ENCODE data around the gene FRMD5. TPM values are rescaled to one million over a fixed set of nuclear protein-coding genes. Genes with fewer than 3 reads are reported as not detected.

The FRMD5 gene
- total and polyA plus RNA-seq, 2 donors from 2014 or later: 0.32 to 0.41 TPM

DNA sequence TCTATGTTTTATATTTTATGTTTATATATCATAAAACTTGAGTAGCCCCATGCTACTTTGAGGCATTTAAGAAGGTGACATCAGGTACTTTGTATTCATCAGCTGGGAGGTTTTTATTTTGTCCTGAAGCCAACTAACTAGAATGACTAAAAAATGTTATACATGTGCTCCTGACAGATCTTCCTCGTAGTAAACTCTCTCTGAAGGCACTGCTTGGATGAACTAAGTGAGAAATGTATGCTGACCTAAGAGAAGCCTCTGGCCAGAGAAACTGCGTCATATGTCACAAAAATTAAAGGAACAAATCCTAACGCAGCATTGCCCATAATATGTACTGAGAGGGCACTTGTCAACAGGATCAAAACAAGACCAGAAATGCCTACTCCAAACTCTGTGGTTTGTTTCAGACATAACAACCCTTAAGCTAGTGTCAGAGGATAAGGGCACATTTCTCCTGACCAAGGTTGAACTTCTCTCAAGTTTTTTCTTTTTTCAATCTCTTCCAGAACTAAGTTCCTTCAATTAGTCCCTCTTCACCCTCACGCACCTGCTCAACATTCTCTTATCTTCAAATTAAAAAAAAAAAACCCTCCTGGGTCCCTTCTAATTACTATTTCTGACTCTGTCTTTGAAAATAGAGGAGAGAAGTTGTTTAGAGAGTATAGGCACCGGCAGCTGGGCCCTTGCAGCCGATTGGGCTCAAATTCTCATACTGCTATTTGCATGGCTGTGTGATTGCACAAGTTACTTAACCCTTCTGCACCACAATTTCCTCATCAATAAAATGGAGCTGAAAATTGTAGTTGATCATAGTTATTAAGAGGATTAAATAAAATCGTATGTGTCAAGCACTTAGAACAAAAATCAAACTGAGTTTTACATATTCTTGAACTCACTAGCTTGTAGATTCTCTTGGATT lies 159.0 kb downstream of the FRMD5 start:
- intact Hi-C loops (cut with DNase I): no loop called here

DNA sequence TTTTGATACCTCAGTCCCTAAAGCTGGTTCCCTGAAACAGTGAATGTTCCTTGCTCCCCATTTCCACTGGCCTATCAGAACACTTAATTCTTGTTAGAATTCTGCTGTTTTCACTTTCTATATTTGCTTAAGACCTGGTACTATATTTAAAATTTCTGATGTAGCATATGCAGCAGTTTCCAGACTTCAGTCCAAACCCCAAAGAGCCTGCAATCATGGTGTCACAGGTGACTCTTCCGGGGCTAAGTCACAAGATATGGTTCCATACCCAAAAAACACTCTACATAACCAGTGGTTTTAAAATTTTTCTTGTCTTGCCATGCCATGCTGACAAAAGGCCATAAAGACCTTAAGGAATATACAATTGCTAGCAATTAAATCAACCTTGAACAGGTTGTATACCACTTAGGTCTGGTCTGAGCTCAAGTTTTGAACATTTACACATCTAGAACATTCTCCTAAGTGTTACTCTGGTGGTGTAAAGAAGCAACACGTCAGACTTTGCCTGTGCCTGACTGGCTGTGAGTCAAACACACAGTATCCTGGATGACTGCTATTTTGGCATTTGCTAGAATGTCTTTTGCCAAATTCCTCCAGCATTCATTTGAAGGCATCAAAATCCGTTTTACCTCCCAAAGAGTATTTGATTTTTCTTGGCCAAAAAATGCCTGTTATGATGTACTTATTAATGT lies 160.0 kb downstream of the FRMD5 start:
- TF ChIP-seq, protein P1, sequence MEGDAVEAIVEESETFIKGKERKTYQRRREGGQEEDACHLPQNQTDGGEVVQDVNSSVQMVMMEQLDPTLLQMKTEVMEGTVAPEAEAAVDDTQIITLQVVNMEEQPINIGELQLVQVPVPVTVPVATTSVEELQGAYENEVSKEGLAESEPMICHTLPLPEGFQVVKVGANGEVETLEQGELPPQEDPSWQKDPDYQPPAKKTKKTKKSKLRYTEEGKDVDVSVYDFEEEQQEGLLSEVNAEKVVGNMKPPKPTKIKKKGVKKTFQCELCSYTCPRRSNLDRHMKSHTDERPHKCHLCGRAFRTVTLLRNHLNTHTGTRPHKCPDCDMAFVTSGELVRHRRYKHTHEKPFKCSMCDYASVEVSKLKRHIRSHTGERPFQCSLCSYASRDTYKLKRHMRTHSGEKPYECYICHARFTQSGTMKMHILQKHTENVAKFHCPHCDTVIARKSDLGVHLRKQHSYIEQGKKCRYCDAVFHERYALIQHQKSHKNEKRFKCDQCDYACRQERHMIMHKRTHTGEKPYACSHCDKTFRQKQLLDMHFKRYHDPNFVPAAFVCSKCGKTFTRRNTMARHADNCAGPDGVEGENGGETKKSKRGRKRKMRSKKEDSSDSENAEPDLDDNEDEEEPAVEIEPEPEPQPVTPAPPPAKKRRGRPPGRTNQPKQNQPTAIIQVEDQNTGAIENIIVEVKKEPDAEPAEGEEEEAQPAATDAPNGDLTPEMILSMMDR (IDR thresholded peaks at IDR 0.05; ENCODE audit: borderline replicate concordance, extremely low read depth, insufficient read depth): no peak
- FAIRE-seq: no peak
- no peak for DNase-seq
- Histone ChIP-seq H3K9ac (ENCODE audit: low read length in 3 of 3) (no peak overlapping the region), H3K36me3 (ENCODE audit: control insufficient read depth in 2 of 3, insufficient read depth in 3 of 3, low read length in 3 of 3) (no peaks in the 10 kb centered on the region), H3K27ac (ENCODE audit: low read depth in 2 of 2, low read length in 2 of 2) (no peak overlapping the region), H3K9me3 (ENCODE audit: control insufficient read depth in 2 of 3, insufficient read depth in 1 of 3, low read length in 3 of 3) (no peaks in the 10 kb centered on the region), H3K4me3 (ENCODE audit: low read length in 3 of 3) (no peak overlapping the region), H3K27me3 (ENCODE audit: control insufficient read depth, insufficient read depth, low read length) (no peaks in the 10 kb centered on the region), H3K4me1 (ENCODE audit: control insufficient read depth in 2 of 3, insufficient read depth in 2 of 3, low read depth in 1 of 3, low read length in 3 of 3) (peaks cover 0 to 2% (median 0%) of the 10 kb centered on the region in 3 donors)
- intact Hi-C loops (cut with DNase I): no loop called here

More for the DNA sequence above, 159.0 kb downstream of the FRMD5 start:
- Histone ChIP-seq H3K27ac (ENCODE audit: low read depth in 2 of 2, low read length in 2 of 2) (no peak overlapping the region), H3K9me3 (ENCODE audit: control insufficient read depth in 2 of 3, insufficient read depth in 1 of 3, low read length in 3 of 3) (no peaks in the 10 kb centered on the region), H3K36me3 (ENCODE audit: control insufficient read depth in 2 of 3, insufficient read depth in 3 of 3, low read length in 3 of 3) (no peaks in the 10 kb centered on the region), H3K9ac (ENCODE audit: low read length in 3 of 3) (no peak overlapping the region), H3K4me1 (ENCODE audit: control insufficient read depth in 2 of 3, insufficient read depth in 2 of 3, low read depth in 1 of 3, low read length in 3 of 3) (peaks cover 0 to 2% (median 0%) of the 10 kb centered on the region in 3 donors), H3K27me3 (ENCODE audit: control insufficient read depth, insufficient read depth, low read length) (no peaks in the 10 kb centered on the region), H3K4me3 (ENCODE audit: low read length in 3 of 3) (no peak overlapping the region)
- DNase-seq (no peak), FAIRE-seq (no peak)
- TF ChIP-seq, protein P1 (IDR thresholded peaks at IDR 0.05; ENCODE audit: borderline replicate concordance, extremely low read depth, insufficient read depth): no peak

DNA sequence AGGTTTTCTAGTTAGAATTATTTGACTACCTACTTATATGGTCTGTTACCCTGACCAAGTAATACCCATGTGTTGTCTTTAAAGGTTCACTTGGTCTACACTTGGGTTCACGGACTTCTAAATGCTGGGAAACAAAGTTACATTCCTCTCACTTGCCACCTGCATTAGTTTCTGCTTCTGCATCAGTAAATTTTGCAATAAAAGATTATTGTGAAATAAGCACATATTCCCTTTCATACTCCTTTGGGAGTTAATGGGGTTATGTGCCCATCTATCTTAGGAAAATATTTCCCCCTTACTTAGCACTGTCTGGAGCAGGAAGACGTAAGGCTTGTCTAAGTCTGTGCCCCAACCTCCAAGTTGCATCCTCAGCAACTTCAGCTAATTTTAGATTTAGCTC lies 160.7 kb downstream of the FRMD5 start:
- Histone ChIP-seq H3K27me3 (ENCODE audit: control insufficient read depth, insufficient read depth, low read length) (no peaks in the 10 kb centered on the region), H3K4me3 (ENCODE audit: low read length in 3 of 3) (no peak overlapping the region), H3K36me3 (ENCODE audit: control insufficient read depth in 2 of 3, insufficient read depth in 3 of 3, low read length in 3 of 3) (no peaks in the 10 kb centered on the region), H3K27ac (ENCODE audit: low read depth in 2 of 2, low read length in 2 of 2) (no peak overlapping the region), H3K9ac (ENCODE audit: low read length in 3 of 3) (no peak overlapping the region), H3K9me3 (ENCODE audit: control insufficient read depth in 2 of 3, insufficient read depth in 1 of 3, low read length in 3 of 3) (no peaks in the 10 kb centered on the region), H3K4me1 (ENCODE audit: control insufficient read depth in 2 of 3, insufficient read depth in 2 of 3, low read depth in 1 of 3, low read length in 3 of 3) (peaks cover 0 to 2% (median 0%) of the 10 kb centered on the region in 3 donors)
- intact Hi-C loops (cut with DNase I): no loop called here
- TF ChIP-seq, protein P1 (IDR thresholded peaks at IDR 0.05; ENCODE audit: borderline replicate concordance, extremely low read depth, insufficient read depth): no peak
- FAIRE-seq (no peak), DNase-seq (no peak)
